HEK293 (cell line): ENCODE data around the gene ALDOC.

Experiments
- CTCF ChIA-PET: fragments of 350-600 bp; formaldehyde crosslinking; extraction: SDS; loops from one replicate; lab custom pipeline; 2021; ENCODE audit warnings: antibody characterized with exemption; lab: Yijun Ruan, JAX
- POLR2A ChIA-PET: fragments of 300-600 bp; formaldehyde crosslinking; extraction: SDS; loops from one replicate; lab custom pipeline; 2020; ENCODE audit warnings: antibody characterized with exemption, inconsistent platforms; lab: Yijun Ruan, JAX
- H3K27ac ChIP-seq: fragments of 200-500 bp; sonication (Bioruptor generic); 2 replicates; pipeline ENCODE4 v1.5.1; 2014; ENCODE audit warnings: low read depth, low read length, control low read depth, inconsistent platforms; ENCODE audit errors: extremely low read depth
- H3K36me3 ChIP-seq, 2 experiments: fragments of 200-500 bp in 1 of 2; sonication (Bioruptor generic) in 1 of 2; 1 replicate in 1 of 2; 2 replicates in 1 of 2; pipeline ENCODE4 v1.5.1; 2014 to 2017; ENCODE audit warnings: inconsistent platforms in 2 of 2, low read length in 2 of 2; ENCODE audit not compliant: control insufficient read depth in 2 of 2, insufficient read depth in 1 of 2
- H3K4me1 ChIP-seq: fragments of 200-500 bp; sonication (Bioruptor generic); 2 replicates; pipeline ENCODE4 v1.5.1; 2014; ENCODE audit warnings: mild to moderate bottlenecking, low read length, inconsistent platforms; ENCODE audit not compliant: control insufficient read depth, insufficient read depth
- H3K4me3 ChIP-seq: 2 replicates; pipeline ENCODE4 v1.5.1; 2011; ENCODE audit warnings: low read depth, mild to moderate bottlenecking, control low read depth, low read length, moderate library complexity
- H3K9me3 ChIP-seq: fragments of 200-500 bp; sonication (Bioruptor generic); 2 replicates; pipeline ENCODE4 v1.5.1; 2014; ENCODE audit warnings: low read depth, low read length, inconsistent platforms; ENCODE audit not compliant: control insufficient read depth, insufficient read depth
- CTCF ChIP-seq: fragments of 450-650 bp; formaldehyde crosslinking; IDR thresholded peaks from 2 replicates; pipeline ENCODE4 v1.5.1; 2016; ENCODE audit warnings: missing biosample characterization, missing genetic modification characterization
- FEZF1 ChIP-seq: fragments of 450-650 bp; formaldehyde crosslinking; IDR thresholded peaks from 2 replicates; pipeline ENCODE4 v1.5.1; 2016; ENCODE audit warnings: missing biosample characterization, missing genetic modification characterization
- GLIS1 ChIP-seq: fragments of 450-650 bp; formaldehyde crosslinking; IDR thresholded peaks from 2 replicates; pipeline ENCODE4 v1.5.1; 2016; ENCODE audit warnings: missing biosample characterization, missing genetic modification characterization
- ZBTB48 ChIP-seq: fragments of 450-650 bp; formaldehyde crosslinking; IDR thresholded peaks from 2 replicates; pipeline ENCODE4 v1.5.1; 2016; ENCODE audit warnings: missing biosample characterization, missing genetic modification characterization
- ZIC2 ChIP-seq: fragments of 450-650 bp; formaldehyde crosslinking; IDR thresholded peaks from 2 replicates; pipeline ENCODE4 v1.5.1; 2016; ENCODE audit warnings: missing biosample characterization, missing genetic modification characterization
- ZNF10 ChIP-seq: fragments of 450-650 bp; formaldehyde crosslinking; IDR thresholded peaks from 2 replicates; pipeline ENCODE4 v1.5.1; 2017; ENCODE audit warnings: missing biosample characterization, missing genetic modification characterization
- ZNF202 ChIP-seq: fragments of 450-650 bp; formaldehyde crosslinking; IDR thresholded peaks from 2 replicates; pipeline ENCODE4 v1.5.1; 2016; ENCODE audit warnings: missing biosample characterization, missing genetic modification characterization, borderline replicate concordance
- ZNF24 ChIP-seq: fragments of 450-650 bp; formaldehyde crosslinking; IDR thresholded peaks from 2 replicates; pipeline ENCODE4 v1.5.1; 2016; ENCODE audit warnings: missing biosample characterization, missing genetic modification characterization
- ZNF513 ChIP-seq: fragments of 450-650 bp; IDR thresholded peaks from 2 replicates; pipeline ENCODE4 v1.5.1; 2018; ENCODE audit warnings: missing biosample characterization, missing genetic modification characterization
- ZNF529 ChIP-seq: fragments of 450-650 bp; formaldehyde crosslinking; IDR thresholded peaks from 2 replicates; pipeline ENCODE4 v1.5.1; 2017; ENCODE audit warnings: missing genetic modification characterization, missing biosample characterization; ENCODE audit not compliant: insufficient replicate concordance
- ZNF548 ChIP-seq: fragments of 450-650 bp; formaldehyde crosslinking; IDR thresholded peaks from 2 replicates; pipeline ENCODE4 v1.5.1; 2016; ENCODE audit warnings: missing biosample characterization, missing genetic modification characterization
- ZNF549 ChIP-seq: fragments of 450-650 bp; IDR thresholded peaks from 2 replicates; pipeline ENCODE4 v1.5.1; 2018; ENCODE audit warnings: missing biosample characterization, missing genetic modification characterization, mild to moderate bottlenecking, inconsistent platforms, moderate library complexity
- ZNF585B ChIP-seq: fragments of 450-650 bp; formaldehyde crosslinking; IDR thresholded peaks from 2 replicates; pipeline ENCODE4 v1.5.1; 2016; ENCODE audit warnings: missing biosample characterization, missing genetic modification characterization
- ZNF654 ChIP-seq: fragments of 450-650 bp; formaldehyde crosslinking; IDR thresholded peaks from 2 replicates; pipeline ENCODE4 v1.5.1; 2016; ENCODE audit warnings: low read depth, missing biosample characterization, missing genetic modification characterization
- ZSCAN16 ChIP-seq: fragments of 450-650 bp; formaldehyde crosslinking; IDR thresholded peaks from 2 replicates; pipeline ENCODE4 v1.5.1; 2016; ENCODE audit warnings: missing biosample characterization, missing genetic modification characterization
- ZSCAN4 ChIP-seq: fragments of 450-650 bp; formaldehyde crosslinking; IDR thresholded peaks from 2 replicates; pipeline ENCODE4 v1.5.1; 2017; ENCODE audit warnings: missing biosample characterization, missing genetic modification characterization
- ZXDB ChIP-seq: fragments of 450-650 bp; formaldehyde crosslinking; IDR thresholded peaks from 2 replicates; pipeline ENCODE4 v1.5.1; 2016; ENCODE audit warnings: missing biosample characterization, missing genetic modification characterization
- TF ChIP-seq, protein P1 (sequence below): fragments of 450-650 bp; formaldehyde crosslinking; optimal IDR thresholded peaks from 2 replicates; pipeline ENCODE3; 2016; ENCODE audit warnings: missing biosample characterization, mild to moderate bottlenecking, missing genetic modification characterization

The ALDOC gene

GRCh38 chr17:28615260-28615940, 38.7 kb upstream of the ALDOC start (continued):
- TF ChIP-seq ZNF24 (tag by site-specific recombination): no peak
- TF ChIP-seq, protein P1, sequence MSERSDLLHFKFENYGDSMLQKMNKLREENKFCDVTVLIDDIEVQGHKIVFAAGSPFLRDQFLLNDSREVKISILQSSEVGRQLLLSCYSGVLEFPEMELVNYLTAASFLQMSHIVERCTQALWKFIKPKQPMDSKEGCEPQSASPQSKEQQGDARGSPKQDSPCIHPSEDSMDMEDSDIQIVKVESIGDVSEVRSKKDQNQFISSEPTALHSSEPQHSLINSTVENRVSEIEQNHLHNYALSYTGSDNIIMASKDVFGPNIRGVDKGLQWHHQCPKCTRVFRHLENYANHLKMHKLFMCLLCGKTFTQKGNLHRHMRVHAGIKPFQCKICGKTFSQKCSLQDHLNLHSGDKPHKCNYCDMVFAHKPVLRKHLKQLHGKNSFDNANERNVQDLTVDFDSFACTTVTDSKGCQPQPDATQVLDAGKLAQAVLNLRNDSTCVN (tag by site-specific recombination): no peak
- TF ChIP-seq ZNF10 (tag by site-specific recombination): no peak
- TF ChIP-seq ZSCAN16 (tag by site-specific recombination): no peak
- TF ChIP-seq ZSCAN4 (tag by site-specific recombination): no peak
- no peak for TF ChIP-seq ZNF585B

DNA sequence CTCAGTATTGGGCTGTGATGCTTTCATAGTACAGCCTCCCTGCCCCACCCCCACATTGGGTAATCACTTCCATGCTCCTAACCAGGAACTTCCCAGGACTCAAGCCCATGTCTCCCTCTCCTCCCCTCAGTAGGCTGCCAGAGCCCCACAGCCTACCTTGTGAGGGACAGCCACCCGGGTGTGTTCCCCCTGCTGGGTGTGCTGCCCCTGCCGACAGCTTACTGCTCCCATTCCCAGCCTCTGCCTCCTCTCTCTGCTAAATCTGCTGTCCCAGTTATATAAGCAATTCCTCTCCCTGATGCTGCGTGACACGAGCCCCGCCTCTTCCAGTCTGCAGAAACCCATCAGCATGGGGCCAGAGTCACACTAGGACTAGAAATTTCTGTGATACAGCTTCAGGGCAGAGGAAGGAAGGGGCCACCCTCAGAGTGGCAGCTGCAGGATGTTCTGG, 37.3 kb upstream of the ALDOC start, which contains the start of gene RSKR:
Gene RSKR, minus strand, starts transcription at position 255 of the 451 bp plus-strand sequence. Its CDS starts 24 bp downstream, at position 231.
- ChIA-PET POLR2A (interaction anchor here (2.0 kb wide), 1 partner anchor 14 kb away, joined by 7 read pairs; no protein-coding TSS in a partner anchor), CTCF (interaction anchor here (0.6 to 7.3 kb wide), 13 partner anchors 11 to 120 kb away, joined by 3 to 46 read pairs (median 4); no protein-coding TSS in a partner anchor)
- H3K9me3 ChIP-seq: no peaks in the 10 kb centered on the region
- H3K27ac ChIP-seq: peak within 1 kb of the TSS; percentile 13; the same call in 1 of the 2 replicates
- TF ChIP-seq ZIC2 (tag by site-specific recombination) (peak; percentile 84), FEZF1 (tag by site-specific recombination) (no peak), ZNF548 (no peak), ZXDB (no peak)
- peaks cover 71 to 92% of the 10 kb centered on the region in 2 experiments for H3K36me3 ChIP-seq
- no peaks in the 10 kb centered on the region for H3K4me1 ChIP-seq
- H3K4me3 ChIP-seq: no peak within 1 kb of the TSS

DNA sequence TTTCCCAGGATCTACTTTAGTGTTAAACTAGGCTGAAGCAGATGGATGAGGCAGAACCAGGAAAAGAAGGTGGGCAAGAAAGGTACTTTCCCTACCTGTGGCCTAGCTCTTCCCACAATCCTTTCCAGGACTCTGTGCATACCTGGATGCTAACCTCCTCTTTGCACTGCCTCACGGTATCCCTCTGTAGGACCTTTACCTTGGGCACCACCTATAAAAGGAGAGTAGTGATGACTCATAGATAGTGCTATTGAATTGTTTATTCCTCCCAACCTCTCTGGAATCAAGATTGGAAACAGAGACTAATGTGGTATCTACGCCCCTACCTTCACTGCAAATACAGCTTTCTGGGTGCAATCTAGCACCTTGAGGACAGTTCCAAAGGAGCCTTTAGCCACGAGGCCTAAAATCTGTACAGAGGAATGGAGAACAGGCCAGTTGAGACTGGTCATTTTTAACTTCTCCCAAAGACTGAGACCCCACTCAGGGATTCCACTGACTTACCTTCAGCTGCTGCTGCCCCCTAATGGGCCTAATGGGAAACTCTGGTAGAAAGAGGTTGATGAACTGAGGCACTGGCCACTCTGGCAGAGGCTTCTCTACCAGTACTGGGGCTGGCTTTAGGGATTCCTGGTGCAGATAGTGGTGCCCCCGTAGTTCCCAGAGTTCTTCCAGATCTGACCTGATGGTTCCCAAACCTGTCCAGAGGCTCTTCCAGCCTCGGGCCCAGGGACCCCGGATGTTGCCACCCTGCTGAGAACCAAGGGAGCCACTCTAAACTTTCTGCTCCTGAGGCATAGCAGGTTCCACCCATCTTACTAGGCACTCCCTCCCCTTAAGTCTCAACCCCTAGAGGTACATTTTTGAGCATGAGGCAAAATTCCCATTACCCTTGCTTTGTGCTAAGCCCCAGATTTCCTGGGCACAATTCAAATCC, 36.5 kb upstream of the ALDOC start:
- no peaks in the 10 kb centered on the region for H3K9me3 ChIP-seq
- ChIA-PET CTCF (interaction anchor here (0.6 to 7.3 kb wide), 32 partner anchors 8 to 197 kb away, joined by 3 to 46 read pairs (median 4); partner anchors contain the start of gene PIGS), POLR2A (interaction anchor here (2.0 to 2.1 kb wide), 2 partner anchors 11 to 14 kb away, joined by 6 to 7 read pairs; no protein-coding TSS in a partner anchor)
- H3K27ac ChIP-seq: peak overlapping the region; percentile 13; the same call in 1 of the 2 replicates
- no peak overlapping the region for H3K4me3 ChIP-seq
- peaks cover 68 to 89% of the 10 kb centered on the region in 2 experiments for H3K36me3 ChIP-seq
- 0 out of 2 replicates have a peak, but pooled peaks have one; percentile 47 for TF ChIP-seq ZBTB48 (tag by site-specific recombination)
- TF ChIP-seq GLIS1: 0 out of 2 replicates have a peak, but pooled peaks have one; percentile 20
- no peak for TF ChIP-seq ZNF202 (tag by site-specific recombination)
- TF ChIP-seq ZNF529: no peak
- TF ChIP-seq ZNF513 (tag by site-specific recombination): no peak
- peak; percentile 28; the same call in 1 of the 2 replicates for TF ChIP-seq CTCF (tag by site-specific recombination)
- no peak for TF ChIP-seq ZNF549 (tag by site-specific recombination)
- peak; percentile 54 for TF ChIP-seq ZNF654
- H3K4me1 ChIP-seq: no peaks in the 10 kb centered on the region
